Hematopoietic multipotent progenitor cell treated with erythropoietin and hydrocortisone succinate and interleukin-3 and kit ligand, for 6 days (in vitro differentiated cells): ENCODE results near the gene GDF11.

Experiments
- DNase-seq: peaks from one replicate; pipeline ENCODE4 v3.0.0-alpha.2; 2015

The GDF11 gene

GRCh38 chr12:55707841-55708694 is 34.9 kb upstream of the GDF11 start, which contains the start of gene ITGA7:
ITGA7 (minus strand) TSS chr12:55707904; CDS start chr12:55707682, 222 bp downstream.
- DNase-seq = no peak

DNA sequence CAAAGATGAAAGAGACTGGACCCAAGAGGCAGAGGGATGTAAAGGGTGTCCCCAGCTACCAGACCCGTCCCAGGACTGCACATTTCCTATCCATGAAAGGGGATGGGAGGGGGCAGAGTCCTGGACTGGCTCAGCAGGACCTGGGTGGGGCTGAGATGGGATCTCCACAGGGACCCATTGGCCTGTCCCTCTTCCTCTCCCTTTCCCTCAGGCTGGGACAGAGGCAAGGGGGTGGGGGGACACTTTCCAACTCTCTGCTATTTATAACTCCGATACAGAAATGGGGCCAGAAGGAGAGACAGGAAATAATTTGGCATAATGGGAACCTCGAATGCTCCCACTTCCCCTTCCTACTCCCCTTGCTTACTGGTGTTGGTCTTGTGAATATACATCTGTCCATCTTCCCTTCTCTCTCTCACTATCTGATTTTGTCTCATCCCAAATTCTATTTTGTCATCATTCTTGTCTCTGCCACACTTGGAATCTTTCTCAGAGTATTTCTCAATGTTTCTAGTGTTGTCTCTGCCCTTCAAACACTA is 34.2 kb upstream of the GDF11 start:
- DNase-seq = no peak

GRCh38 chr12:55711786-55712553 is 31.0 kb upstream of the GDF11 start:
- no peak for DNase-seq

GRCh38 chr12:55712700-55713415 is 30.1 kb upstream of the GDF11 start:
- no peak for DNase-seq

DNA sequence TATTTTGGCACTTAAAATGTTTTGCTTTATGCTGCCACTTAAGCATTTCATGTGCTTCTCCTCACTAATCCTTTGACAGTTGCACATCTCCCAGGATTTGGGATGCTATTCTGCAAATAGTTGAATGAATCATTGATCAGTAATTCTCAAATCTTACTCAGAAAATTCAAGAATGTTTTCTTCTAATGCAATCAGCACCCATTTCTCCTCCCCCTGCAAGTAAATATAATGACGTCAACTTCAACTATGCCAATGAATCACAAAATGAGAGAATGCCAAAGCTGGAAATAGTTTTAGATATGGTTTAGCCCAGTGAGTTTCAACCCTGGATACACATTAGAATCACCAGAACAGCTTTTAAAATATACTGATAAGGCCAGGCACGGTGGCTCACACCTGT is 29.2 kb upstream of the GDF11 start:
- DNase-seq = no peak

DNA sequence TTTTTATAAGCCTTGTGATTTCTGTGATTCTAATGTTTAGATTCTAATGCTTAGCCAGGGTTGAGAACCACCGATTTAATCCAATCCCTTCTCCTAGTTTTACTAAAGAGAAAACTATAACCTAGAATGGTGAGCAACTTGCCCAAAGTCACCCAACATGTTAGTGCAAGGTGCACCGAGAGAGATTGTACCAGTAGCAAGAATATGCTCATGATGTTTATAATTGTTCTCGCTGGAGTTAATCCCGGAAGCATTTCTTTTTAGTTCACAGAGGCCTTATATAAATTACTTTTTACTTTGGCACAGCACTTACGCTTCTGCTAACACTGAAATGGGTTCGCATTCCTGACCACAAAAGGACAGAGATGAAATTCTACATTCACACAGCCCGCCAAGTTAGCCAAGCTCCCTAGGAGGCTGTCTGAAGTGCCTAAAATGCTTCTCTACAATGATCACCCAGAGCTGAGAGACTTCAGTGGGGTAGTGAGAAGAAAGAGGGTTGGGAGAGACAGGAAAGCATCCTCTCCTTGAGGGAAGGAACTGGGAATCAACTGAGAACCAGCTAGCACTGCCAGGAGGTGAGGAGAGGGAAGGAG is 27.7 kb upstream of the GDF11 start:
- DNase-seq = no peak

DNA sequence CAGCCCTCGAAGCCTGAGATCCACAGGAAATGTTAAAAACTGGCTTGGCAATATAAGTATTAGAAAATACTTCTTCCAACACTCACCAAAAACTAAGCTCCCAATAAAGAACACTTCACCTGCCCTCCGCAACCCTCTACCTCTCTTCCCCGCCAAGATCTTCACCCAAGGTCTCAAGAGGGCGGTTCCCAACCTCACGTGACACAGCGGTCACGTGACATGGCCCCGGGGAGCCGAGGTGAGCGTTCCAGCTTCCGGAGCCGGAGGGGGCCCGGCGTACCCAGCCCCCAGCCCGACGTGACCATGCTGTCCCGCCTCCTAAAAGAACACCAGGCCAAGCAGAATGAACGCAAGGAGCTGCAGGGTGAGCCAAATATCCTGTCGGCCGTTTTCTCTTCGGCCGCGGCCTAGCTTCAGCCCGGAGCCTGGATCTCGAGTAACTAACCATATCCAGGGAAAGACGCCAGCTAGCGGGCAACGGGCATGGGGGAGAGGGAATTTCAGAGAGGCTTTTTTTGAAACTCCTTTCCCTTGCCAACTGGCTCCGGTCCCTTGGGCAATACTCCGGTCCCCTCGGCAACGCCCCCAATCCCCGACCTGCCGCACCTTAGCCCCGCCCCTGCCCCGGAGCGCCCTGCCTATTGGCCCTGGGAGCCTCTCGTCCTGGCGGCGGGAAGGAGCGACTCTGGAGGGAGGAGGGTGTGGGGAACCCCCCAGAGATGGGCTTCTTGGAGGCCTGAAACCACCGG is 26.9 kb upstream of the GDF11 start, which contains the start of gene BLOC1S1:
Gene BLOC1S1 (plus strand): TSS at position 214 of the 749 bp plus-strand sequence. CDS start 6 bp downstream, at position 220.
- DNase-seq = peak; percentile 95

DNA sequence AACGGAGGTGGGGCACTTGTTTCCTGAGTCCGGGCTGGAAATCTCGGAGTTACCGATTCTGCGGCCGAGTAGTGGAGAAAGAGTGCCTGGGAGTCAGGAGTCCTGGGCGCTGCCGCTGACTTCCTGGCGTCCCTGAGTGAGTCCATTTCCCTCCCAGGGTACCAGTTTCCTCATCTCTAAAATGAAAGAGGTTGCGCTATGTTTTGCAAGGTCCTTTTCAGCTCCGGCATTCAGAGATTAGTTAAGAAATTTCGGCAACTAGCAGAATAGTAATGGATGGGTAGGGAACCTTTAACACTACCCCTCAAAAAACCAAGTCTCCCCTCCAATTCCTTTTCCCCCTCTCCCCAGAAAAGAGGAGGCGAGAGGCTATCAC is 26.4 kb upstream of the GDF11 start:
- no peak for DNase-seq

DNA sequence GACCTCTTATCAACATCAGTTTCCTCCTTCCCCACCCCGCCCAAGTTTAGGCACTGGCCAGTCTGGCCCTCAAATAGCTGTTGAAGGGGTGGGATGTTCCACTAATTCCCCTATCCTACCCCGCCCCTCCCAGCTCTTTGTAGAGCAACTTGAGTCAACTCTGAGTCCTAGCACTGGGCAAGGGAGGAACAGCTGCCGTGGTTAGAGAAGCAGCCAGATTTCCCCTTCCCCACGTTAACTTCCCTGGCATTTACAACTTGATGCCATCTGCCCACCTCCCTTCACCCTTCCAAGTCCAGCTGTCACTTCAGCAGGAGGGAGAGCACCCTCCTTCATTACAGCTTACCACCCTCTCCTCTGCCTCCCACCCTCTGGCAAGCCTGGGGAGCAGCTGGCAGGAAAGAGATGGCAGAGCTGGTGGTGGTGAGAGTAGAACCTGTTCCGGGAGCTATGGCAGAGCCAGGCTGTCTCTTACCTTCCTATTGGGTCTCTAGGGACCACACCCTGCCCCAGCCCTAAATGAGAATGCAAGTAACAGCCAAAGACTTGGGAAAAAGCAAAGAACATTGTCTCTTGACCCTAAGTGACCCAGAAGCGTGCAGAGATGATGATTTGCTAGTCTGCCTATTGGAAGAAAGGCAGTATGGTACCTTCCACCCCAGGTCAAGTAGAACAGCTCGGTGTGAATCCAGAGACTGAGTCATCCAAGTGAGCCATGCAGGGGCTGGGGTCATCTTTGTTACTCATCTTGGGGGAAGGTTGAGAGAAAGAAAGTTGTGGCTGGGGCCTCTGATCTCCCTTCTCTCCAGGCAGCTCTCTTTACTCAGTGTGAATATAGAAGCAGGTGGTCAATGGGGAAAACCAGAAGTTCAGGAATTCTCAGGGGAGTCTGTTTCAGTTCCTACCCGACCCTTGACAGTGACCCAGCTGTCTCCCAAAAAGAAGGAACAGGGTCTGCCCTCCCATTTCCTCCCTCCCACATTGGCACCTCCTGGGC is 25.6 kb upstream of the GDF11 start:
- DNase-seq = peak; percentile 55

DNA sequence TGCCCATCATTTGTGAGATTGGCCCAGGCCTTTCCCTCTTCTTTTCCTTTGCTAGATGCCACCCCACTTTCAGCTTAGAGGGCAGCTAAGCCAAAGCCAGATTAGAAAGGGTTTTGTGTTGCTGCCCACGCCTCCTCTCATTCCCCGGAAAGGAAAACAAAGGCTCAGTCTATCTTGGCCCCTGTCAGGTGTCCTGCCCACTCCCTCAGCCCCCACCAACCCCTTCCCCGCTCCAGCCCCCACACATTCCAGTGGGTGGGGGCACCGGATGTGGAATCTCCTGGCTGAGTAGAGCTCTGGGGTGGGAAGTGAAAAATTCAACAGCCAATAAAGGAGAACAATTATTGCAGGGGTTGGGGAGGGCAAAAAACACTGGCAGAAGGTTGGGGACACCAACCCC is 24.9 kb upstream of the GDF11 start:
- no peak for DNase-seq

DNA sequence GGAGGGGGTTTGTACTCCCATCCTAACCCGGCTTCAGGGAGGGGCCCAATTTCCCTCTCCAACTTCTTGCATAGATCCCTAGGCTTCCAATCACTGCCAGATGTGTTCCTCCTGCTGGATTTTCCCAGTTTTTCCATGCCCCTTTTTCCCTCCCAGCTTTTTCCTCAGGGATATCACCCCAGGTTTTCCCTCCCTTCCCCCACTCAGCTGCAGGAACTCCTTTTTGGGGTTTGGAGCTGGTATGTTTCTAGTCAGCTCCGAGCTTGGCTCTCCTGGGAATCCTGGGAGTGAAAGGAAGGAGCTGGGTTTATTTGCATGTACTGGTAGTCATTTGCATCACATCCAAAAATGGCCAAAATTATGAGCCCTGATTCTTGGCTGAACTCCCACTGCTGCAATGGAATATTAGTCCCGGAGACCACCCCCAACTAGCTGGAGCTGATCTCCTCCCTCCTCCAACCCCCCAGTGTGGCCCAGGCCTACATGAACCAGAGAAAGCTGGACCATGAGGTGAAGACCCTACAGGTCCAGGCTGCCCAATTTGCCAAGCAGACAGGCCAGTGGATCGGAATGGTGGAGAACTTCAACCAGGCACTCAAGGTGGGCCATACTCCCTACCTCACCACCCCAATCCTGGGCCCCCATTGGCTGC is 24.2 kb upstream of the GDF11 start:
- DNase-seq = no peak

DNA sequence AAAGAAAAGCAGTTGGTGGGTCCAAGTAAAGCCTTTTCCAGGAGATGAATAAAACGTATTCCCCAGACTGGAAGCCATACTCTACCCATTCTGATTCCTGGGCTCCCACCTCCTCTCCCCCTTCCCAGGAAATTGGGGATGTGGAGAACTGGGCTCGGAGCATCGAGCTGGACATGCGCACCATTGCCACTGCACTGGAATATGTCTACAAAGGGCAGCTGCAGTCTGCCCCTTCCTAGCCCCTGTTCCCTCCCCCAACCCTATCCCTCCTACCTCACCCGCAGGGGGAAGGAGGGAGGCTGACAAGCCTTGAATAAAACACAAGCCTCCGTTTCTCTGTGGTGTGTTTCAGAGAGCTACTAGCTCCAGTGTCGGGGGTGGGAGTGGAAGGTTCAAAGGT is 23.6 kb upstream of the GDF11 start:
- no peak for DNase-seq

- no peak for DNase-seq
Observed at GRCh38 chr12:55720071-55720564, 22.8 kb upstream of the GDF11 start, which contains the start of gene RDH5. RDH5 (plus strand) TSS chr12:55720393; CDS start chr12:55721185, 792 bp downstream.

GRCh38 chr12:55720894-55721444 is 22.0 kb upstream of the GDF11 start:
- DNase-seq = peak; percentile 83

DNA sequence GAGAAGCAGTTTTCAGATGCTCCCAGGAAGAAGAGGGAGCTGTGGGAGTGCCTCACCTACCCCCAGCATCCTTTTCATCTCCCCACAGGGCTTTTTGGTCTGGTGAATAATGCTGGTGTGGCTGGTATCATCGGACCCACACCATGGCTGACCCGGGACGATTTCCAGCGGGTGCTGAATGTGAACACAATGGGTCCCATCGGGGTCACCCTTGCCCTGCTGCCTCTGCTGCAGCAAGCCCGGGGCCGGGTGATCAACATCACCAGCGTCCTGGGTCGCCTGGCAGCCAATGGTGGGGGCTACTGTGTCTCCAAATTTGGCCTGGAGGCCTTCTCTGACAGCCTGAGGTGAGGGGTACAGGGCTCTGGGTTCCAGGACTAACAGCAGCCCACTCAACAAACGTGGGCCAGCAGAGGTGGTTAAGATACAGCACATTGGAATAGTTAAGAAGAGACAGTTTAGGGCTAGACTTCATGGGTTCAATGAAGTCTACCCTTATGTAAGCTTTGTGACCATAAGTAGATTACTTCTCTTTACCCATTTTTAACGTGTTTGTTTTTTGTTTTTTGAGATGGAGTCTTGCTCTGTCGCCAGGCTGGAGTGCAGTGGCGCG is 21.2 kb upstream of the GDF11 start:
- no peak for DNase-seq

DNA sequence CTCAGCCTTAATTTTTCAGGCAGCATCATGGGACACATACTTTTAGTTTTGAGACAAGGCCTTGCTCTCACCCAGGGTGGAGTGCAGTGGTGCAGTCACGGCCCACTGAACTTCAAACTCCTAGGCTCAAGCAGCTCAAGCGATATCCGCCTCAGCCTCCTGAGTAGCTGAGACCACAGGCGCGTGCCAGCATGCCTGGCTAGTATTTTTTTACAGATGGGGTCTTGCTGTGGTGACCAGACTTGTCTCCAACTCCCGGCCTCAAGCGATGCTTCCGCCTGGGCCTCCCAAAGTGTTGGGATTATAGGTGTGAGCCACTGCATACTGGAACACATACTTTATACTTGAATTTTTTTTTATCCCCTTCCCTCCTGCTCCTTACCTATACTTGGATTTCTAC is 20.0 kb upstream of the GDF11 start:
- DNase-seq = no peak

GRCh38 chr12:55723516-55724225 is 19.3 kb upstream of the GDF11 start:
- DNase-seq = no peak
